Activated CD8-positive, alpha-beta memory T cell treated with anti-CD3 and anti-CD28 coated beads, Interleukin-2, amount 50 U/mL, for 24 hours (primary cell): ENCODE data around the gene TPK1.
"Not testable (repeated sequence)": the region's sequence is repeated elsewhere in the genome, so short reads cannot be mapped to it uniquely, and the experiment has no call there.

Experiments used
- DNase-seq: peaks from one replicate; pipeline ENCODE4 v3.0.0-alpha.2; 2020; ENCODE audit errors: extremely low read depth

TPK1 gene

DNA sequence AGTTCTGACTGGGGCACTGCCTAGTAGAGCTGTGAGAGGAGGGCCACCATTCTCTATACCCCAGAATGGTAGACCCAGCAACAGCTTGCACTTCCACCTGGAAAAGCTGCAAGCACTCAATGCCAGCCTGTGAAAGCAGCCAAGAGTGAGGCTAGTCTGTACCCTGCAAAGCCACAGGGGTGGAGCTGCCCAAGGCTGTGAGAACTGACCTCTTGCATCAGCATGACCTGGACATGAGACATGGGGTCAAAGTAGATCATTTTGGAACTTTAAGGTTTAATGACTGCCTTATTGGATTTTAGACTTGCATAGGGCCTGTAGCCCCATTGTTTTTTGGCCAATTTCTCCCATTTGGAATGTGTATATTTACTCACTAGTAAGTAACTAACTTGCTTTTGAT, 206.3 kb downstream of the TPK1 start:
- DNase-seq = no peak

DNA sequence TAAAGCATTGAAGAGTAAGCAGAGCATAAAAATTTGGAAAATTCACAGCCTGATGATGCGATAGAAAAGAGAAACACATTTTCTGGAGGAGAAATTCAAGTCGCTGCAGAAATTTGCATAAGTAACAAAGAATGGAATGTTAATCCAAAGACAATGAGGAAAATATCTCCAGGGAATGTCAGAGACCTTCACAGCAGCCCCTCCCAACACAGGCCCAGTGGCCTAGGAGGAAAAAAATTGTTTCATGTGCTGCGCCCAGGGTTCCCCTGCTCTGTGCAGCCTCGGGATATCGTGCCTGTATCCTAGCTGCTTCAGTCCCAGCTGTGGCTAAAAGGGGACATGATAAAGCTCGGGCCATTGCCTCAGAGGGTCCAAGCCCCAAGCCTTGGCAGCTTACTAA, 206.8 kb downstream of the TPK1 start:
- DNase-seq = no peak

DNA sequence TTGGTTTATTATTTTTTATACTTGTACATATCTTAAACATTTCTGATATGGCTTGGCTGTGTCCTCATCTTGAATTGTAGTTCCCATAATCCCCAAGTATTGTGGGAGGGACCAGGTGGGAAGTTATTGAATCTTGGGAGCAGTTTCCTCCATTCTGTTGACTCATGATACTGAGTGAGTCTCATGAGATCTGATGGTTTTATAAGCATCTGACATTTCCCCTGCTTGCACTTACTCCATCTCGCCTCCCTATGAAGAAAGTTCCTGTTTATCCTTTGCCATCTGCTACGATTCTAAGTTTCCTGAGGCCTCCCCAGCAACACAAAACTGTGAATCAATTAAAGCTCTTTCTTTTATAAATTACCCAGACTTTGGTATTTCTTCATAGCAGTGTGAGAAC, 207.7 kb downstream of the TPK1 start:
- DNase-seq = no peak

DNA sequence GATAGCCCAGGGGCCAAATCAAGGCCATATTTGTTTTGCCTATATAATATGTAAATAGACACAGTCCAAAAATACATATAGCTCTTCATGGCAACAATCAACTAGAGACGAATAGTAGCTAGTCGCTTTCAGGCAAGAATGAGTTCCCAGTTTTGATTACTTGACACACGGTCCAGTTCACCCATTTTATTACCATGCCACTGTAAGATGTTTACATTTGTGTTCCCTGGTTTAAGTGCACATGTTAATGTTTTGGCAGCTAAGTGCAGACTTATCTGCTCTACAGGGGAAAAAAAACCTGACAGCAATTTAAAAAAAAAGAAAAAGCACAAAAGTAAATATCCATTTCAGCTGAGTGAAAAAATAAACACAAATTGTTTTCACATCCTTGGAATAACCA, 213.1 kb downstream of the TPK1 start:
- no peak for DNase-seq

DNA sequence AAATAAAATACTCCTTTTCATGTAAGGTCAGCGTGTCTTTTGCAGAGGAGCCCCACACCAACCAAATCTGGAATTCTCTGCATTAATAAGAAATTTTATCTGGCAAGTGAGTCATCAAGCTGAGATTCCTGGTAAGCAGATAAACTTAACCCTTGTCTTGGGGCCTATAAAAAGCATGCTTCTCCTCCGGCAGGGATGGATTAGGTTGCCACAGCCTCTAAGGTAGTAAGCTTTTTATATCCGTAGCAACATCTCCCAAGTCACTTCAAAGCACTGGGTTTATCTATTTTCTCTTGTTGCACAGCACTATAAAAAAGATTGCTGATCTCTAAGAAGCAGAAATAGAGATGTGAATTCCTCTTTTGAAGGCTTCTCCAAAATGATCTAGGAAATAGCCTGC, 229.6 kb downstream of the TPK1 start:
- DNase-seq = no peak

DNA sequence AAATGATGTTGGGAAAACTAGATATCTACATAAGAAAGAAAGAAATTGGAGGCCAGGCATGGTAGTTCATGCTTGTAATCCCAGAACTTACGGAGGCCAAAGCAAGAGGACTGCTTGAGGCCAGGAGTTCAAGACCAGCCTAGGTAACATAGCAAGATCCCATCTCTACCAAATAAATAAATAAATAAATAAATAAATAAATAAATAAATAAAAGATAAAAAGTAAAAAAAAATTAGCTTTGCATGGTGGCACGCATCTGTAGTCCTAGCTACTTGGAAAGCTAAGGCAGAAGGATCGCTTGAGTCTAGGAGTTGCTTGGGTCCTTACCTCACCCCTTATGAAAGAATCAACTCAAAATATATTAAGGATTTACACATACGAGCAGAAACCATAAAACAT, 238.9 kb downstream of the TPK1 start:
- DNase-seq = no peak

DNA sequence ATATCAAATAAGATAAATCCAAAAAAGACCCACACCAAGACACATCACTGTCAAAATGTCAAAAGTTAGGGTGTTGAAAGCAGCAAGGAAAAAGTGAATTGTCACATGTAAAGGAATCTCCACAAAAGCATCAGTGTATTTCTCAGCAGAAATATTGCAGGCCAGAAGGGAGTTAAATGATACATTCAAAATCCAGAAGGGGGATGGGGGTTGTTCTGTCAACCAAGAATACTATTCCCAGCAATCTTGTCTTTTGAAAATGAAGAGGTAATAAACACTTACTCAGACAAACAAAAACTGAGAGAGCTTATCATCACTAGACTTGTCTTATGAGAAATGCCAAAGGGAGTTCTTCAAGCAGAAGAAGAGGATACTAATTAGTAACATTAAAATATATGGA, 241.3 kb downstream of the TPK1 start:
- no peak for DNase-seq

DNA sequence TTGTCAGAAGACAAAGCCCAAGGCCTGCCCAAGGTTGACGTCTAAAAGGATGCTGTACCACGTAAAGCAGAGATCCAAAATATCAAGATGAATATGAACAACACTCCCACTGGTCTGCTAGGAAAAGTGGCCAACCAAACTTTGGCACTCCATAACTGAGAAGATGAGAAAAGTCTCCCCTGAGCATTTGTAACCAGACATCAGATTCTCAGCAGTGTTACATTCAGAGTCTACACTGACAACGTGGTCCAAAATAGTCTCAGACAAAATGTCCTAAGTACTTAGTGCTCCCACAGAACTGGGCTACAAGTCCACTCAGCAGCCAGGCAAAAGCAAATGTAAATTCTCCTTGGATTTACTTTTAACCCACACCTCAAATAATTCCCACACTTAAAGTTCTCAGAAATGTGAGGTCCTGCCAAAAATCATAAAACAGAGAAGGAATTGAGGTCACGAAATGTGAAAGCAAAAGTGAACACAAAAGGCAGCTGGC, 247.2 kb downstream of the TPK1 start:
- DNase-seq = no peak

DNA sequence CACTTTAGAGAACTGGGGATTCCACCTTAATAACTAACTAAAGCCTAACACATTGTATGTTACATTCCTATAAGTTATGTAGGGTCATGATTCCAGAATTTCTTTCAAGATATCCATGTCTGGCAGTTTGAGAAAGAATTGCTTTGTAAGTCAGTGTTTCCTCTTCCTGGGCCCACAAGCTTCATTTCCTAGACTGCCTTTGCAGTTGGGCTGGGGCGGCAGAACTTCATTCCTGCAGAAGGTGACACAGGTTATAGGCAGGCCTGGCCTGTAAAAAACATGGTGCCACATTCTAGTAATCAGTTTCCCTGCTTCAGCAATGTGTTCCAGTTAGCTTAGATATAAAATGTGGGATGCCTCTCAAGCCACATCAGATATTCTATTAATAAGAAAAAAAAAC, 248.2 kb downstream of the TPK1 start:
- no peak for DNase-seq

DNA sequence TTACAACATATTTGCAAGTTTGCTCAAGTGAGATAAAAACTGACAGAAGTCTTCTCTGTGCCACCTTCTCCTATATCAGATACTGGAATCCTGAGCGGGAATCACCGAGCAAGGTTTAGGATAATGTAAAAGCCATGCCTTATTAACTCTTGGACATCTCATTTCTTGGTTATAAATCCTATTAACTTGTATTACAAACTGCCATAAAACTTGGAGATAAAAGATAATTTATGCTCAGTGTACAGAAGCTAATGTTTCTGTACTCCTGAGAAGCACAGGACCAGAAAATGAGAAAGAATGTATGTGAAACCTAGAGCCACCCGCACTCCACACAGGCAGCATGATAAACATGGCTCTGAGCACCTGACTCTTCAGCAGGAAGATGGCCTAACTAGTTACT, 251.1 kb downstream of the TPK1 start:
- DNase-seq = no peak

DNA sequence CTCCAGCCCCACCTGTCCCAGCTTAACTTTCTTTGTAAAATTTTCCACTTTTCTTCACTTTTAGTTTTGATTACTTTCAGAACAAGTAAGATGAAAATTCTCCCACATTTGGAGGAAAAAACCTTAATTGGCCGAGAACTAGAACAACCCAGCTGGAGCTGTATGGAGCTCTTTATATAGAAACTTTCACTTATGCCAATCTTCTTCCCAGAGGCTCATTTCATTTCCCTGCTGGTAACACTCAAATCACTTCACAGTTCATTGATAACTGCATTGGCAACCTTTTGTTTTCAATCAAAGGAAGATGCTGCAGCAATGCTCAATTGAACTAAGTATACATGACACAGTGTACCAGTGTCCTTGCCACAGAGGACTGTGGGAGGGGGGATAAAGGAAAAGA, 256.2 kb downstream of the TPK1 start:
- DNase-seq = no peak

DNA sequence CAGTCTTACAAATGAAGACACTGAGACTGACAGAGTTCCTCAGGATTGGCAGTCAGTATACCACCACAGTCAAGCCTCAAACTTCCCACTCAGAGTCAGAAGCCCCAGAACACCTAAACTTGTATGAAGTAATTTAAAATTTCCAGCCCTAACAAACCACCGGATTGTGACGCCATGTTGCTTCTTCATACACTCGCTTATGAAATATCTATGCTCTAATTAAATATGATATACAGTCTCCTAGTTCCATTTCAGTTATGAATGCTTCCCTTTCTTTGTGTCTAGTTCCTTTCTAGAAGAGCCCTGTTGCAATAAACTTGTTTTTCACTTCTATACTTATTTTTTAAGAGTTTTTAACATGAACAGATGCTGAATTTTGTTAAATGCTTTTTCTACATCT, 260.4 kb downstream of the TPK1 start:
- no peak for DNase-seq

DNA sequence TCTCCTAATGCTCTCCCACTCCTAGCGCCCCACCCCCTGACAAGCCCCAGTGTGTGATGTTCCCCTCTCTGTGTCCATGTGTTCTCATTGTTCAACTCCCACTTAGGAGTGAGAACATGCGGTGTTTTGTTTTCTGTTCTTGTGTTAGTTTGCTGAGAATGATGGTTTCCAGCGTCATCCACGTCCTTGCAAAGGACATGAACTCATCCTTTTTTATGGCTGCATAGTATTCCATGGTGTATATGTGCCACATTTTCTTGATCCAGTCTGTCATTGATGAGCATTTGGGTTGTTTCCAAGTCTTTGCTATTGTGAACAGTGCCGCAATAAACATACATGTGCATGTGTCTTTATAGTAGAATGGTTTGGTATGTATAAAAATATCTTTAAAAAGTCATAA, 261.1 kb downstream of the TPK1 start:
- not testable (repeated sequence) for DNase-seq

DNA sequence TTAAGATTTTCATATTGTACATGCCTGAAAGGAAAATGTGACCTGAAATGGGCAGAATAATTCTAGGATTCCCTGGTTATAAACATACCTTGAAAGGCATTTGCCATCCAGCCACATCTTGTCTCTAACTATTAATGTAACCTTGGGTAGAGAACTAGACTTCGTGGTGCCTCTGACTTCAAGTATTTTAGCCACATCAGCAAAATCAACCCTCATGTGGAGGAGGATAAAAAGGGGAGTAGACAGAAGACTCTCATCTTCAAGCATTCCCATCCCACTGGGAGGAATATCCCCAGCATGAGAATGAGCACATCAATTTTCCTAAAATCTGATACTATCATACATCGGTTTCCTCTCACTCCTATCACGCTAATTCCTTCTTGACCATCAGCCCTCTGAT, 267.6 kb downstream of the TPK1 start:
- no peak for DNase-seq

DNA sequence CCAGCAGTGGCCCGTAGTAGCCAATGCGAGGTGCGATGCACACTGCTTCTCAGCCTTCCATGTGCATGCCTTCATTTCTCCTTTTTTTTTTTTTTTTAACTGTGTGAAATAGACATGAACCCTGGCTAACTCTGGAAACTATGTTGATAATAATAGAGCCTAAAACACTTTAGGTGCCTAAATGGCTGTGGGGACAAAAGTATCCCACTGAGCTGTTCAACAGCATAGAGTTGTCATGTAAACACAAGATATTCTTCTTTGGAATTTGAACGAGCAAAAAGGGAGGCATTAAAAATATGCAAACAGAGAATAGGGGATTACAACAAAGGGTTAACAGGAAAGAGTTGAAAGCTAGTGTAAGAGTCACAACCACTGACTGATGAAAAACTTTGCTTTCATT, 270.3 kb downstream of the TPK1 start:
- no peak for DNase-seq

DNA sequence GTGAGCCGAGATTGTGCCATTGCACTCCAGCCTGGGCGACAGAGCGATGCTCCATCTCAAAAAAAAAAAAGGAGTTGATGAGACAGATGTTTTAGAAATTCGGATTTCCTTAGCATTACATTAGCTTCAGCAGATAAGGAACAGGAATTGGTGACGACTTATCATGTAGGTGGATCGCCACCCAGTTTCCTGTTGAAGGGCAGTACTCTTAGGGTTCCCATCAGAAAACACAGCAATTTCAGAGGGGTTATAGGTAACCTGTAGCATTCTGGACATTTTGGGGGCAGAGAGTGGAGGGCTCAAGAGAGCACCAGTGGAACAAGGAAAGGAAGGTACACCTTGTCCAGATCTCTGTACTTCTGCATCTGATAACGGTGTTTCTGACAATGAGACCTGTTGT, 286.0 kb downstream of the TPK1 start:
- no peak for DNase-seq

DNA sequence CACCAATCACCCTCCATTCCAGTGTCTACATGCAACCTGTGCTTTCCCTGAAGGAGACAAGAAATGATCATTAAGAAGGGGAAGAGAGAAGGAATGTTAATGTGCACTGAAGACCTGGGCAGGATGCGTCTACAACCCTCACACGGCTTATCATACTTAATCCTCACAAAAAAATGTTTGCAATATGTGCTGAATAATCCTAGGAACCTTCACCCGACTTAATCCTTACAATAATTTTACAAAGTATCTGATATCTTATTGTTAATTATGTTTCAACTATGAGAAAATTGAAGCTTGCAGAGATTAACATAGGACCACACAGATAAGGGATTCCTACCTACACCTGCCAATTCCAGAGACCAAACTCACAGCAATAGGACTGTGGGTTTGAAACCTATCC, 287.3 kb downstream of the TPK1 start:
- DNase-seq = no peak

DNA sequence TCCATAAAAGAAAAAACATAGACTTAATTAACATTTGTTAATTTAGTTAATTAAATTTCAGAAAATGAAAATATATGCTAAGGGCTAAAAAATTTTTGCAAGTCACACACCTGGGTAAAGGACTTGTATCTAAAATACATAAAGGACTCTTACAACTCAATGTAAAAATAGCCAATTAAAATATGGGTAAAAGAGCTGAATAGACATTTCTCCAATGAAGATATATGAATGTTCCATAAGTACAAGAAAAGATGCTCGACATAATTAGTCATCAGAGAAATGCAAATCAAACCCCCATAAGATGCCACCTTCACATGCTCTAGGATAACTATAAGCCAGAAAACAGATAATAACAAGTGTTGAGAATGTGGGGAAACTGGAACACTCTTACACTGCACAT, 288.0 kb downstream of the TPK1 start:
- DNase-seq = no peak

DNA sequence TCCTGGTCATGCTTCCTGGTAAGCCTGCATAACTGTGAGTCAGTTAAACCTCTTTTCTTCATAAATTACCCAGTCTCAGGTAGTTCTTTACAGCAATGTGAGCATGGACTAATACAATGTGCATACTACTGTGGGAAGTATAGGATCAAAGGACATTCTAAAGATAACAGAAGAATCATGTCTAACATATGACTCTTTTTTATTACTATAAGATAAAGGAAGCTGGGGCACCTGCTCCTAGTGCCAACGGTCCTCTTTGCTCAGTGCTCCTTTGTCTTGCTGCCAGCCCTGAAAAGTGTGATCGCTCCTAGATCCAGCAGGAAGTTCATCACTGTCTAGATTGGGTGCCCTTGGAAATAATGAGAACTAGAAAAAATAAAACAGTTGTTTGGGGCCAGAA, 289.1 kb downstream of the TPK1 start:
- no peak for DNase-seq

DNA sequence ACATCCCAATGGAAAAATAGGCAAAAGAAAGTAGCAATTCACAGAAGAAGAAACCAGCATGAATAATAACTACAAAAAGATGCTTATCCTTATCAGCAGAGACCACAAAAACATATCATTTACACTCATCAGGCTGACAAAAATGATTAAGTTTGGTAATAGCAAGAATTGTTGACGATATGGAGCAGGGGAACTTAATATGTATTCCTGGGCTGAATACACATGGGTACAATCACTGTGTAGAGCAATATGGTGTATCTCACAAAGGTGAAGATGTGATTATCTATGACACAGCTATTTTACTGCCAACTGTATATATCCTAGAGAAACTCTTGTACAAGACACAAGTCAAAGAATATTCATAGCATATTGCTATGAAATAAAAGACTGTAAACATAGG, 290.5 kb downstream of the TPK1 start:
- no peak for DNase-seq

DNA sequence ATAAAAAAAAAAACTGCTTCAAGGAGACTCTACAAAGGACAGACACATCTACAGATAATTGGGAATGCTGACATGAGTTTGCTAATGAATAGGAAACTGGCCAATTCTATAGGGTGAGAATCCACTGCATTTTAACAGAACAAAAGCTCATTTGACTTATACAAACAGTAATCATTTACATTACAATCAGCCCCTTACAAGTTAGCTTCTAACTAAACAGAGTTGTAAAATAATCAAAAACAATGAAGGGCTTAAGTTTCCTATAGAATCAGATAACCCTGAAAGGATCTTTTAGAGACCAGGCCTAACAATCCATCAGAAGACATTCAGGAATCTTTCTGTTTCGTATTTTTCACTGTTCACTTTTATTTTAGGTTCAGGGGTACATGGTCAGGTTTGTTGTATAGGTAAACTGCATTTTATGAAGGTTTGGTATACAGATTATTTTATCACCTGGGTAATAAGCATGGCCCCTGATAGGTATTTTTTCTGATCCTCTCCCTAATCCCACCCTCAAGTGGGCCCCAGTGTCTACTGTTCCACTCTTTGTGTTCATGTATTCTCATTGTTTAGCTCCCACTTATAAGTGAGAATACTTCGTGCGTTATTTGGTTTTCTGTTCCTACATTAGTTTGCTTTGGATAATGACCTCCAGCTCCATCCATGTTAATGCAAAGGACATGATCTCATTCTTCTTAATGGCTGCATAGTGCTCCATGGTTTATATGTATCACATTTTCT, 301.0 kb downstream of the TPK1 start:
- no peak for DNase-seq

DNA sequence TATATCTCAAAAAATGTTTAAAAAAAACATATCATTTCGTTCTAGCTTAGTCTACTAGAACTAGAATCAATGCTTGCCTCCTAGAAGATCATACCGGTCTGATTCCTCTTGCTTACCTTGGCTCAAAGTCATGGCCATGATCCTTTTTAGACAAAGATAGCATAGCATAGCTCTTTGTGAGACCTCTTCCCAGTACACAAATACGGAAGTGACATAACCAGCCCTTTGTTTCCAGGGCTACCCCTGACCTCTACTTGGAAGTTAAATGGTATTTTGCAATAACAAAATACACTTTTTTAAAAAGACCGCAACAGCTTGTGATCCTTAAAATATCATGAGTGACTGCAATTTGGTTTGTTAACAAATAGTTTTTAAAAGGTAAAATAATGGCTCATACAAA, 301.7 kb downstream of the TPK1 start:
- no peak for DNase-seq

DNA sequence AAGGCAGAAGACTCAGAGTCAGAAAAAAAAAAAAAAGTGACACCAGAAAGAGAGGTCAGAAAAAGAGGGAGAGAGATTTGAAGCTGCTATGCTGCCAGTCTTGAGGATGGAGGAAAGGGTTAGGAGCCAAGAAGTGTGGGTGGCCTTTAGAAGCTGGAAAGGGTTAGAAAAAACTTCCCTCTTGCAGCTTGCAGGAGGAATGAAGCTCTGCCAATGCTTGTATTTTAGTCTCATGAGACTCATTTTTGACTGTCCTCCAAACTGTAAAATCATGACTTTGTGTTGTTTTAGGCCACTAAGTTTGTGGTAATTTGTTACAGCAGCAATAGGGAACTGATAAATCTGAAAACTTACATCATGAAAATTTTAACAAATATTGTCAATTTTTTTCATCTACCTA, 304.7 kb downstream of the TPK1 start:
- no peak for DNase-seq

DNA sequence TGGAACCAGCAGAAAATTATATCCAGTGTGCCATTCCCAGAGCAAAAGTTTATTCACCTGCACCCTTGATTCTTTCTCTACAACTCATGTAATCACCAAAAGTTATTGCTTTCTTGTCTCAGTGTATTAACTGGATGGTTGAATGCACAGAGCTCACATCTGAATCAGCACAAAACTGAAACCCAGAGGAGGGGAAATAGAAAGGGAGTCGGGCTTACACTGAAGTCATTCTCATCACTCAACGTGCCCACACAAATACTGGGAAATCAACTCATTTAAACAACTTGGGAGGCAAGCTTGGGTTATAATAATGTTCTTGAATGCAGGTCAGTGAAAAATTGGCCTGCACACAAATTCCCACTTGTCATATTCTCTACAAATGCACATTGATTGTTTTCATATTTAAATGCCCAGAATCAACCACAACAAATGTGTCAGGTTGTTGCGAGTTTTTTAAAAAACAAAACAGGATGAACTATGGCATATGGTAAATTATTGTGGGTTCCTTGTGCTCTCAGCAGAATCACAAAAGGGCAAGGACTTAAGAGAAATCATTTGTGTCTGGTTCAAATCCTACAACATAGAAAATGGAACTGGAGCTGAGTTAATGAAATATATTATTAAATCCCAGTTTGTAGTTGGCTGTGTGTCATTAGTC, 306.5 kb downstream of the TPK1 start:
- DNase-seq = no peak
